ENCODE data around the gene CSF2.

GRCh38 chr5:132085686-132086085 is 12.1 kb downstream of the CSF2 start:
- no peak for TF ChIP-seq POLR2A (IDR thresholded peaks at IDR 0.05)
- TF ChIP-seq, protein P1, sequence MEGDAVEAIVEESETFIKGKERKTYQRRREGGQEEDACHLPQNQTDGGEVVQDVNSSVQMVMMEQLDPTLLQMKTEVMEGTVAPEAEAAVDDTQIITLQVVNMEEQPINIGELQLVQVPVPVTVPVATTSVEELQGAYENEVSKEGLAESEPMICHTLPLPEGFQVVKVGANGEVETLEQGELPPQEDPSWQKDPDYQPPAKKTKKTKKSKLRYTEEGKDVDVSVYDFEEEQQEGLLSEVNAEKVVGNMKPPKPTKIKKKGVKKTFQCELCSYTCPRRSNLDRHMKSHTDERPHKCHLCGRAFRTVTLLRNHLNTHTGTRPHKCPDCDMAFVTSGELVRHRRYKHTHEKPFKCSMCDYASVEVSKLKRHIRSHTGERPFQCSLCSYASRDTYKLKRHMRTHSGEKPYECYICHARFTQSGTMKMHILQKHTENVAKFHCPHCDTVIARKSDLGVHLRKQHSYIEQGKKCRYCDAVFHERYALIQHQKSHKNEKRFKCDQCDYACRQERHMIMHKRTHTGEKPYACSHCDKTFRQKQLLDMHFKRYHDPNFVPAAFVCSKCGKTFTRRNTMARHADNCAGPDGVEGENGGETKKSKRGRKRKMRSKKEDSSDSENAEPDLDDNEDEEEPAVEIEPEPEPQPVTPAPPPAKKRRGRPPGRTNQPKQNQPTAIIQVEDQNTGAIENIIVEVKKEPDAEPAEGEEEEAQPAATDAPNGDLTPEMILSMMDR (IDR thresholded peaks at IDR 0.05): no peak

All from transverse colon (tissue), 3 donors.